ENCODE data around the gene KRTAP5-1.

The KRTAP5-1 gene

GRCh38 chr11:1538153-1538552 is 46.9 kb downstream of the KRTAP5-1 start:
- Histone ChIP-seq H3K9me2 (replicated peaks; ENCODE audit: insufficient read depth, low read length) (no peaks in the 10 kb centered on the region), H3F3A (ENCODE audit: insufficient read depth) (no peaks in the 10 kb centered on the region), H3K27me3 (ENCODE audit: low read length) (no peaks in the 10 kb centered on the region), H4K20me1 (ENCODE audit: low read depth, low read length) (no peaks in the 10 kb centered on the region), H3K4me2 (ENCODE audit: low read depth, low read length, poor library complexity, severe bottlenecking) (no peak overlapping the region), H3K9me3 (ENCODE audit: insufficient read depth, low read length) (no peaks in the 10 kb centered on the region), H3K36me3 (ENCODE audit: low read length) (no peaks in the 10 kb centered on the region), H3K79me2 (ENCODE audit: insufficient read depth, low read length) (peaks cover 41% of the 10 kb centered on the region), H3K9ac (ENCODE audit: low read length) (no peak overlapping the region), H3K27ac (ENCODE audit: low read depth, low read length) (no peak overlapping the region), H3K4me3 (ENCODE audit: insufficient read depth, low read length, poor library complexity, severe bottlenecking) (no peak overlapping the region), H2AFZ (ENCODE audit: low read depth, low read length, severe bottlenecking) (no peak overlapping the region)
- TF ChIP-seq CTCF (IDR thresholded peaks at IDR 0.05; ENCODE audit: insufficient read depth, low read length, poor library complexity, severe bottlenecking), result no peak

- Histone ChIP-seq H2AFZ (ENCODE audit: low read depth, low read length, severe bottlenecking) (no peak overlapping the region), H3K79me2 (ENCODE audit: insufficient read depth, low read length) (peaks cover 53% of the 10 kb centered on the region), H3K9ac (ENCODE audit: low read length) (no peak overlapping the region), H3F3A (ENCODE audit: insufficient read depth) (no peaks in the 10 kb centered on the region), H3K36me3 (ENCODE audit: low read length) (no peaks in the 10 kb centered on the region), H4K20me1 (ENCODE audit: low read depth, low read length) (no peaks in the 10 kb centered on the region), H3K4me3 (ENCODE audit: insufficient read depth, low read length, poor library complexity, severe bottlenecking) (no peak overlapping the region), H3K9me3 (ENCODE audit: insufficient read depth, low read length) (no peaks in the 10 kb centered on the region), H3K27me3 (ENCODE audit: low read length) (no peaks in the 10 kb centered on the region), H3K27ac (ENCODE audit: low read depth, low read length) (no peak overlapping the region), H3K4me2 (ENCODE audit: low read depth, low read length, poor library complexity, severe bottlenecking) (no peak overlapping the region), H3K9me2 (replicated peaks; ENCODE audit: insufficient read depth, low read length) (no peaks in the 10 kb centered on the region)
- TF ChIP-seq EZH2phosphoT487 (conservative IDR thresholded peaks at IDR 0.05; ENCODE audit: low read length) (no peak), CTCF (IDR thresholded peaks at IDR 0.05; ENCODE audit: insufficient read depth, low read length, poor library complexity, severe bottlenecking) (no peak)
Measured at GRCh38 chr11:1536065-1536843, 48.8 kb downstream of the KRTAP5-1 start.

- Histone ChIP-seq H3K27ac (ENCODE audit: low read depth, low read length) (no peak overlapping the region), H3K4me2 (ENCODE audit: low read depth, low read length, poor library complexity, severe bottlenecking) (no peak overlapping the region), H3K36me3 (ENCODE audit: low read length) (no peaks in the 10 kb centered on the region), H3K9ac (ENCODE audit: low read length) (no peak overlapping the region), H3K79me2 (ENCODE audit: insufficient read depth, low read length) (peaks cover 68% of the 10 kb centered on the region), H4K20me1 (ENCODE audit: low read depth, low read length) (no peaks in the 10 kb centered on the region), H3K27me3 (ENCODE audit: low read length) (no peaks in the 10 kb centered on the region), H3F3A (ENCODE audit: insufficient read depth) (no peaks in the 10 kb centered on the region), H2AFZ (ENCODE audit: low read depth, low read length, severe bottlenecking) (no peak overlapping the region), H3K9me2 (replicated peaks; ENCODE audit: insufficient read depth, low read length) (no peaks in the 10 kb centered on the region), H3K9me3 (ENCODE audit: insufficient read depth, low read length) (no peaks in the 10 kb centered on the region), H3K4me3 (ENCODE audit: insufficient read depth, low read length, poor library complexity, severe bottlenecking) (no peak overlapping the region)
- TF ChIP-seq EZH2phosphoT487 (conservative IDR thresholded peaks at IDR 0.05; ENCODE audit: low read length), result no peak
- TF ChIP-seq CTCF (IDR thresholded peaks at IDR 0.05; ENCODE audit: insufficient read depth, low read length, poor library complexity, severe bottlenecking), result no peak
Measured at GRCh38 chr11:1534682-1535081, 50.4 kb downstream of the KRTAP5-1 start.
